Calu3 (cell line): ENCODE results near the gene GPR39. TPM values are rescaled to one million over a fixed set of nuclear protein-coding genes. Genes with fewer than 3 reads are reported as not detected.
A peak's percentile ranks its signal among the peaks of the same experiment; 100 is the strongest.

Experiments used
- BruUV-seq: library from RNA; stranded (reverse); fragments of 400-500 nt; replicated peaks from 2 replicates; lab custom pipeline; 2021; lab: Mats Ljungman, UMichigan
- CTCF ChIA-PET: fragments of 300-600 bp; sonication (Branson Sonifier 250); formaldehyde crosslinking; loops from one replicate; lab custom pipeline; 2022; ENCODE audit warnings: antibody characterized with exemption; lab: Charles Lee
- DNase-seq: peaks from one replicate; pipeline ENCODE4 v3.0.0; 2022
- H3K27ac Mint-ChIP-seq: one replicate; pipeline ENCODE4 v1.8.0; 2022; ENCODE audit warnings: mixed read lengths; ENCODE audit not compliant: unreplicated experiment
- H3K27me3 Mint-ChIP-seq: one replicate; pipeline ENCODE4 v1.8.0; 2022; ENCODE audit warnings: mixed read lengths; ENCODE audit not compliant: unreplicated experiment
- H3K36me3 Mint-ChIP-seq: one replicate; pipeline ENCODE4 v1.8.0; 2022; ENCODE audit warnings: mild to moderate bottlenecking, moderate library complexity, mixed read lengths; ENCODE audit not compliant: insufficient read depth, unreplicated experiment
- H3K4me1 Mint-ChIP-seq: one replicate; pipeline ENCODE4 v1.8.0; 2022; ENCODE audit warnings: mild to moderate bottlenecking, low read depth, mixed read lengths; ENCODE audit not compliant: unreplicated experiment
- H3K4me3 Mint-ChIP-seq: one replicate; pipeline ENCODE4 v1.8.0; 2022; ENCODE audit warnings: mild to moderate bottlenecking, low read depth, moderate library complexity, mixed read lengths; ENCODE audit not compliant: unreplicated experiment
- H3K9me3 Mint-ChIP-seq: one replicate; pipeline ENCODE4 v1.8.0; 2022; ENCODE audit warnings: low read depth, mixed read lengths; ENCODE audit not compliant: unreplicated experiment
- intact Hi-C: fragments of 100-400 bp; cut with micrococcal nuclease; formaldehyde crosslinking; loops from one replicate; pipeline ENCODE4 v1.10.0; 2022; ENCODE audit not compliant: unreplicated experiment
- total RNA-seq: library from RNA; stranded (reverse); gene quantifications from 2 replicates; pipeline ENCODE4 v1.2.3, GENCODE V29; 2022
- TF ChIP-seq, protein P1 (sequence below): fragments of 200-600 bp; IDR thresholded peaks from one replicate; pipeline ENCODE4 v1.8.0; 2022; ENCODE audit warnings: antibody characterized with exemption; ENCODE audit not compliant: unreplicated experiment

Gene GPR39
- total RNA-seq, 1 experiment from 2014 or later, result 24.9 TPM

DNA sequence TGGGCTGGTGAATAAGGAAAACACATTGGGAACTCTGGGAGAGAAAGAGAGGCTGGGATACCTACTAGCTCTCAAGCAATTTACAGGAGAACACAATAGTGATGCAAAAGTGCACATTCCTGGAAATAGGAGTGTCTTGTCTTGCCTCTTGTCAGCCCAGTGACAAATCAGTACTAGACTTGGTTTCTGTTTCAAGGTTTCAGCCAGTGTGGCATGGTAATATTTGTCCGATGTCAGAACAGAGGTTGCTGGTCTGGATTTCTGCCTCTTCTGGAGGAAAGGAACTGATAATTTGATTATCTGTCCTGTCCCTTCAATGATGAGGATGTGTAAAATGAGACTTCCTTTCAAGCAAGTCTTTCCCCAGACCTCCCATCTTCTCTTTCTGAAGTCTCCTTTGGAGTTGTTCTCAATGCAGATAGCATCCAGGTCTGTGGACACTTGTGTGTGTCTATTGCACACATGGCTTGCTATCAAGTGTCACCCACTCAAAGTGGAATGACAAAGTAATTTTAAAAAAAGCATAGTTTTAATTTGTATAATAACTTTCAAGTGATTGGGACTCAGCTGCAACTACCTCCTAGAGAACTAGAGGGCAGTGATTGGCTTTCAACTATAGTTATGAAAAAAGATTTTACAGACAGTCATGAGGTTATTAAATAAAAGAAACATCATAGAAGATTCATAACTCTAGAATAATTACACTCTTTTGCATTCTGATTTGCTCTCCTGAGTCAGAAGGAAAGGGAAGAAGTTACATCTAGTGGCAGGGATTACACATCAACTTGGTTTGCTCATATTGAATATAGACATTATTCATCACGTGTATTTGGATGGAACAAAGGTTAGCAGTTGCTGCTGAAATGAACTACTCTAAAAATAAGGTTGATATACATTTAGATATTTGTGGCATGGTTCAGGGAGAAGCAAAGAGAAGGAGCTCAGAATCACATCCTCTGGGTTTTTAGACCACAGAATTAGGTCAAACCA is 4.5 kb downstream of the GPR39 start:
- CTCF ChIA-PET, result interaction anchor here (0.8 to 1.3 kb wide), 3 partner anchors 19 to 72 kb away, joined by 3 to 5 read pairs (median 3); no protein-coding TSS in a partner anchor
- Mint-ChIP-seq H3K4me3 (no peak overlapping the region), H3K36me3 (peaks cover 41% of the 10 kb centered on the region), H3K27ac (peak overlapping the region; percentile 7), H3K9me3 (no peaks in the 10 kb centered on the region), H3K27me3 (no peaks in the 10 kb centered on the region), H3K4me1 (peaks cover 59% of the 10 kb centered on the region)
- BruUV-seq, result no TSS peak
- TF ChIP-seq, protein P1, sequence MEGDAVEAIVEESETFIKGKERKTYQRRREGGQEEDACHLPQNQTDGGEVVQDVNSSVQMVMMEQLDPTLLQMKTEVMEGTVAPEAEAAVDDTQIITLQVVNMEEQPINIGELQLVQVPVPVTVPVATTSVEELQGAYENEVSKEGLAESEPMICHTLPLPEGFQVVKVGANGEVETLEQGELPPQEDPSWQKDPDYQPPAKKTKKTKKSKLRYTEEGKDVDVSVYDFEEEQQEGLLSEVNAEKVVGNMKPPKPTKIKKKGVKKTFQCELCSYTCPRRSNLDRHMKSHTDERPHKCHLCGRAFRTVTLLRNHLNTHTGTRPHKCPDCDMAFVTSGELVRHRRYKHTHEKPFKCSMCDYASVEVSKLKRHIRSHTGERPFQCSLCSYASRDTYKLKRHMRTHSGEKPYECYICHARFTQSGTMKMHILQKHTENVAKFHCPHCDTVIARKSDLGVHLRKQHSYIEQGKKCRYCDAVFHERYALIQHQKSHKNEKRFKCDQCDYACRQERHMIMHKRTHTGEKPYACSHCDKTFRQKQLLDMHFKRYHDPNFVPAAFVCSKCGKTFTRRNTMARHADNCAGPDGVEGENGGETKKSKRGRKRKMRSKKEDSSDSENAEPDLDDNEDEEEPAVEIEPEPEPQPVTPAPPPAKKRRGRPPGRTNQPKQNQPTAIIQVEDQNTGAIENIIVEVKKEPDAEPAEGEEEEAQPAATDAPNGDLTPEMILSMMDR, result no peak
- intact Hi-C loops, result loop anchor here (2.0 kb wide), 2 partner anchors 18 to 176 kb away; no protein-coding TSS in a partner anchor
- DNase-seq, result no peak

DNA sequence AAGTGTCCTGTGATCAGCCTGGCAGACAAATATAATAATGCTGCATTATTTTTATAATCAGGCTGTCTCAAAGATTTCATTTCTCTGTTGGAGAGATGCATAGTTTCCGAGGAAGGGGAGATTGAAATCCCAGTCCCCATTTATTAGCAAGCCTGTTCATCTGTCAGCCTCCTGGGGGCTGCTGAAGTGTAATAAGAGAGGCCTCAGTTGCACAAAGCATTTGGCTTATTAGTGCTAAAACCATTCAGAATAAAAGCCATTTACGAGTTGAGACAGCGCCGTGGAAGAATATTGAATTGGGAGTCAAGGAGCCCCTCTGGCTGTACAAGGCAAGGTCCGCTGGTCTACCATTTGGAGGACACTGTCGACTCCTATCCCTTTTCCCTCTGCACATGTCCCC is 6.1 kb downstream of the GPR39 start:
- Mint-ChIP-seq H3K9me3 (no peaks in the 10 kb centered on the region), H3K27me3 (no peaks in the 10 kb centered on the region), H3K4me3 (no peak overlapping the region), H3K4me1 (peaks cover 59% of the 10 kb centered on the region), H3K27ac (no peak overlapping the region), H3K36me3 (peaks cover 25% of the 10 kb centered on the region)
- no peak for DNase-seq
- no TSS peak for BruUV-seq
- TF ChIP-seq, protein P1, result no peak
- CTCF ChIA-PET, result no interaction called here
- intact Hi-C loops, result no loop called here

DNA sequence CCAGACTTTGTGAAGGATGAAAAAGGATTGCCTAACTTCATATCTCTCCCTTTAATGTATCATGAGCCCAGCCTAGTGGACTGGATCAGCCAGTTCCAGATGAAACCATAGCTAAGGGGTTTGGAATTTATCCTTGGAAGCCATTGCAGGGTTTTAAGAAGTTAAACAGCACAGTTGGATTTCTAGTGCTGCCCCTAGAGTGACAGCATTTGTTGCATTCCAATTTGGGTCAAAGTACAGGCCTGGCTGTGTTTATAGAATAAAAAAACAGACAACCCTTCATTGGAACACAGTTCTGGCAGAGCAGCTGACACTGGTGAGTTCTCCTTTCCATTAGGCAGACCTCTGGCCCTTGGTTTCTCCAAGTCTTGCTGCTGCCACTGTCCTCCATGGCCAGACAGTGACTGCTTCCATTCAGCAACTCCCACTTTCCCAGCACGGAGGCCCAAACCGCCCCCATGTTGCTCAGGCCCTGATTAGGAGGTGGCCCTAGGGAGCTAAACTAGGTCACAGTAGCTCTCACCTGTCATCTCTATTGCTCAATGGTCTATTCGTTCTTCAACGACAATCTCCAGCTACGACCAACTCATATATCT is 8.0 kb downstream of the GPR39 start:
- CTCF ChIA-PET, result no interaction called here
- Mint-ChIP-seq H3K9me3 (peaks cover under 1% of the 10 kb centered on the region), H3K36me3 (peaks cover 7% of the 10 kb centered on the region)

DNA sequence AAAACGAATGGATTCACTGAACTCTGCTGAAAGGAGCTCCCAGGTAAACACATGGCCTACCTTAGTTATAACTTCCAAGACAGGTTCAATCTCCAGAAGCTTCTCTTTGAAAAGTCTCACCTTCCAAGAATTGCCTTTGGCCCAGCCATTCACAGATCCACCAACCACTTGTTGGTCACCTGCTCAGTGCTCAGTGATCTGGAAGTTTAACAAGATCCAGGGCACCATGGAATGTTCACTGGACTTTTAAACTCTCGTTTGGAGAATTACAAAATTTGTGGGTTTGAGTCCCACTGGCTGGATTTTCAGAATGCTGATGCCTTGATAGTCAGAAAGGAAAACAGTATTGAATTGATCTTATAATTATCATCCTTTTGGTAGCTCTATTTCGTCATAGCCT is 9.4 kb downstream of the GPR39 start:
- Mint-ChIP-seq H3K36me3 (peaks cover 9% of the 10 kb centered on the region), H3K4me1 (peaks cover 65% of the 10 kb centered on the region), H3K9me3 (peaks cover 2% of the 10 kb centered on the region), H3K27me3 (no peaks in the 10 kb centered on the region), H3K4me3 (no peak overlapping the region), H3K27ac (no peak overlapping the region)
- CTCF ChIA-PET, result no interaction called here
- BruUV-seq, result no TSS peak
- TF ChIP-seq, protein P1, result no peak
- intact Hi-C loops, result no loop called here
- DNase-seq, result no peak

More for the DNA sequence above, 8.0 kb downstream of the GPR39 start:
- H3K27me3 Mint-ChIP-seq, result no peaks in the 10 kb centered on the region
- no TSS peak for BruUV-seq
- peaks cover 60% of the 10 kb centered on the region for H3K4me1 Mint-ChIP-seq
- no peak for DNase-seq
- H3K4me3 Mint-ChIP-seq, result no peak overlapping the region
- no peak overlapping the region for H3K27ac Mint-ChIP-seq
- TF ChIP-seq, protein P1, result no peak
- intact Hi-C loops, result no loop called here
